HG03378 (cell line): ENCODE data around the gene SRGAP1.

Source experiments
- ATAC-seq: cut with Tn5 transposase; IDR thresholded peaks from one replicate; pipeline ENCODE4 v1.9.1; 2021; ENCODE audit warnings: mild to moderate bottlenecking, moderate library complexity; ENCODE audit not compliant: unreplicated experiment

SRGAP1 gene

GRCh38 chr12:63844391-63845341 is at the start of gene SRGAP1:
SRGAP1 (plus strand) TSS chr12:63844700; CDS start chr12:63844817, 117 bp downstream.
- ATAC-seq, result no peak

- no peak for ATAC-seq
These were observed 49.3 kb upstream of the SRGAP1 start for GRCh38 chr12:63795032-63795687.

GRCh38 chr12:63795944-63796343 is 48.6 kb upstream of the SRGAP1 start:
- no peak for ATAC-seq

GRCh38 chr12:63802012-63802608 is 42.4 kb upstream of the SRGAP1 start:
- no peak for ATAC-seq

GRCh38 chr12:63804746-63805145 is 39.8 kb upstream of the SRGAP1 start:
- ATAC-seq, result no peak

- no peak for ATAC-seq
These were observed 38.5 kb upstream of the SRGAP1 start for GRCh38 chr12:63805704-63806672.

GRCh38 chr12:63808631-63809030 is 35.9 kb upstream of the SRGAP1 start:
- ATAC-seq, result no peak

GRCh38 chr12:63809566-63809965 is 34.9 kb upstream of the SRGAP1 start:
- ATAC-seq, result no peak

GRCh38 chr12:63811334-63811733 is 33.2 kb upstream of the SRGAP1 start:
- no peak for ATAC-seq

- ATAC-seq, result no peak
These were observed 32.7 kb upstream of the SRGAP1 start for GRCh38 chr12:63811755-63812154.

- peak; percentile 45 for ATAC-seq
These were observed 30.2 kb upstream of the SRGAP1 start for GRCh38 chr12:63814146-63814772.

GRCh38 chr12:63815482-63815852 is 29.0 kb upstream of the SRGAP1 start:
- ATAC-seq, result no peak

GRCh38 chr12:63816031-63816430 is 28.5 kb upstream of the SRGAP1 start:
- ATAC-seq, result peak; percentile 37

GRCh38 chr12:63820427-63820826 is 24.1 kb upstream of the SRGAP1 start:
- ATAC-seq, result no peak

- ATAC-seq, result no peak
These were observed 22.7 kb upstream of the SRGAP1 start for GRCh38 chr12:63821781-63822251.

- ATAC-seq, result no peak
These were observed 22.1 kb upstream of the SRGAP1 start for GRCh38 chr12:63822352-63822751.

- ATAC-seq, result no peak
These were observed 21.5 kb upstream of the SRGAP1 start for GRCh38 chr12:63823040-63823439.

- ATAC-seq, result peak; percentile 78
These were observed 18.4 kb upstream of the SRGAP1 start for GRCh38 chr12:63826006-63826585.

GRCh38 chr12:63828867-63829266 is 15.6 kb upstream of the SRGAP1 start:
- ATAC-seq, result no peak

GRCh38 chr12:63836046-63836445 is 8.5 kb upstream of the SRGAP1 start:
- no peak for ATAC-seq
